HG03139 (cell line): ENCODE data around the gene DESI1.
"Not testable (repeated sequence)": the region's sequence is repeated elsewhere in the genome, so short reads cannot be mapped to it uniquely, and the experiment has no call there.

Source experiments
- ATAC-seq: cut with Tn5 transposase; IDR thresholded peaks from one replicate; pipeline ENCODE4 v1.9.1; 2021; ENCODE audit not compliant: unreplicated experiment

DESI1 gene

GRCh38 chr22:41636467-41636866 is 15.6 kb upstream of the DESI1 start:
- ATAC-seq, result no peak

GRCh38 chr22:41634610-41635009 is 13.8 kb upstream of the DESI1 start:
- ATAC-seq, result not testable (repeated sequence)

GRCh38 chr22:41631615-41632014 is 10.8 kb upstream of the DESI1 start:
- not testable (repeated sequence) for ATAC-seq

GRCh38 chr22:41631115-41631514 is 10.3 kb upstream of the DESI1 start:
- ATAC-seq, result not testable (repeated sequence)

- ATAC-seq, result no peak
These were observed 4.7 kb upstream of the DESI1 start for GRCh38 chr22:41625577-41625976.

GRCh38 chr22:41621911-41622179 is 1.0 kb upstream of the DESI1 start:
- ATAC-seq, result no peak

GRCh38 chr22:41621099-41621910 is 462 bp upstream of the DESI1 start, which contains the start of gene XRCC6:
TSS of gene XRCC6 (plus strand) at chr22:41621295. CDS start at chr22:41622005, 710 bp downstream.
- ATAC-seq, result peak; percentile 66

GRCh38 chr22:41619979-41620588 is 759 bp downstream of the DESI1 start:
- ATAC-seq, result no peak

- no peak for ATAC-seq
These were observed 7.4 kb downstream of the DESI1 start for GRCh38 chr22:41613456-41613855.

- ATAC-seq, result no peak
These were observed 8.1 kb downstream of the DESI1 start for GRCh38 chr22:41612603-41613306.

- no peak for ATAC-seq
These were observed 12.5 kb downstream of the DESI1 start for GRCh38 chr22:41608386-41608785.

GRCh38 chr22:41603873-41604332 is 16.9 kb downstream of the DESI1 start:
- ATAC-seq, result peak; percentile 54

- no peak for ATAC-seq
These were observed 19.9 kb downstream of the DESI1 start for GRCh38 chr22:41600976-41601375.

GRCh38 chr22:41598891-41599635 is 21.8 kb downstream of the DESI1 start:
- no peak for ATAC-seq

- no peak for ATAC-seq
These were observed 22.8 kb downstream of the DESI1 start for GRCh38 chr22:41598081-41598480.

- ATAC-seq, result no peak
These were observed 23.2 kb downstream of the DESI1 start for GRCh38 chr22:41597635-41597953.

- no peak for ATAC-seq
These were observed 23.8 kb downstream of the DESI1 start for GRCh38 chr22:41596776-41597634.

- no peak for ATAC-seq
These were observed 25.1 kb downstream of the DESI1 start for GRCh38 chr22:41595703-41596102.

GRCh38 chr22:41593336-41593960 is 27.4 kb downstream of the DESI1 start:
- ATAC-seq, result not testable (repeated sequence)
